ENCODE results near the gene EOLA1.
"Not testable (repeated sequence)": the region's sequence is repeated elsewhere in the genome, so short reads cannot be mapped to it uniquely, and the experiment has no call there.

Gene EOLA1

DNA sequence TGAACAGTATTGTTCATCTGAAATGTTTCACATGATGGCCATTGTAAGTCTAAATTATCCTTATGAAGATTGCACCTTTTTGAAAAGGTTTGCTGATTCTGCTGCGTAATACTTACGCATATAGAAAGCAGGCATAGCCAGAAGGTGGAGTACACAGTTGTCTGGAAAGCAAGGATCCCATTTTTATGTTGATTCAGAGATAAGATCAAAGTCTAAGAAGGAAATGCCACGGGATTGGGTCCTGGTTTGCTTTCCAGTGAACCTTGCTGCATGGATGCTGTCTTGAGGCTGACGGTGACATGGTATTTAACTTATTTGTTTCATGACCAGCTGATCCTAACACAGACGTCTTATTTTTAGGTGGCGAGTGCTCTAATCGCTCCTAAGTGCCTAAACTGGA is 31.0 kb downstream of the EOLA1 start:
- Histone ChIP-seq H3K36me3 (ENCODE audit: control insufficient read depth in 2 of 2, insufficient read depth in 1 of 2, low read length in 2 of 2) (no peaks in the 10 kb centered on the region), H3K4me1 (ENCODE audit: control insufficient read depth, insufficient read depth, low read length) (peaks cover 16% of the 10 kb centered on the region), H3K27ac (ENCODE audit: extremely low read depth, low read depth, low read length) (no peak overlapping the region), H3K4me3 (ENCODE audit: low read depth, low read length) (no peak overlapping the region), H3K9me3 (ENCODE audit: control insufficient read depth, insufficient read depth, low read depth, low read length) (no peaks in the 10 kb centered on the region)
- ChIA-PET CTCF (interaction anchor here (0.6 kb wide), 2 partner anchors 276 to 551 kb away, joined by 3 to 6 read pairs; no protein-coding TSS in a partner anchor), POLR2A (no interaction called here)
- TF ChIP-seq, protein P1, sequence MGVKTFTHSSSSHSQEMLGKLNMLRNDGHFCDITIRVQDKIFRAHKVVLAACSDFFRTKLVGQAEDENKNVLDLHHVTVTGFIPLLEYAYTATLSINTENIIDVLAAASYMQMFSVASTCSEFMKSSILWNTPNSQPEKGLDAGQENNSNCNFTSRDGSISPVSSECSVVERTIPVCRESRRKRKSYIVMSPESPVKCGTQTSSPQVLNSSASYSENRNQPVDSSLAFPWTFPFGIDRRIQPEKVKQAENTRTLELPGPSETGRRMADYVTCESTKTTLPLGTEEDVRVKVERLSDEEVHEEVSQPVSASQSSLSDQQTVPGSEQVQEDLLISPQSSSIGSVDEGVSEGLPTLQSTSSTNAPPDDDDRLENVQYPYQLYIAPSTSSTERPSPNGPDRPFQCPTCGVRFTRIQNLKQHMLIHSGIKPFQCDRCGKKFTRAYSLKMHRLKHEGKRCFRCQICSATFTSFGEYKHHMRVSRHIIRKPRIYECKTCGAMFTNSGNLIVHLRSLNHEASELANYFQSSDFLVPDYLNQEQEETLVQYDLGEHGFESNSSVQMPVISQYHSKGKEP (tag by site-specific recombination; IDR thresholded peaks at IDR 0.05) = no peak
- TF ChIP-seq ZNF138 (tag by site-specific recombination; IDR thresholded peaks at IDR 0.05; ENCODE audit: borderline replicate concordance) (no peak), ZNF266 (tag by site-specific recombination; IDR thresholded peaks at IDR 0.05; ENCODE audit: low read depth) (no peak), ZFP3 (tag by site-specific recombination; IDR thresholded peaks at IDR 0.05; ENCODE audit: low read depth) (no peak), SP3 (tag by site-specific recombination; IDR thresholded peaks at IDR 0.05) (no peak), ZNF394 (tag by site-specific recombination; IDR thresholded peaks at IDR 0.05; ENCODE audit: borderline replicate concordance) (no peak), ZNF585B (tag by site-specific recombination; IDR thresholded peaks at IDR 0.05) (no peak), HOXC10 (CRISPR knock-in tag; IDR thresholded peaks at IDR 0.05) (no peak), ZNF596 (tag by site-specific recombination; IDR thresholded peaks at IDR 0.05) (no peak), ZNF24 (tag by site-specific recombination; IDR thresholded peaks at IDR 0.05) (no peak)
- TF ChIP-seq, protein P2, sequence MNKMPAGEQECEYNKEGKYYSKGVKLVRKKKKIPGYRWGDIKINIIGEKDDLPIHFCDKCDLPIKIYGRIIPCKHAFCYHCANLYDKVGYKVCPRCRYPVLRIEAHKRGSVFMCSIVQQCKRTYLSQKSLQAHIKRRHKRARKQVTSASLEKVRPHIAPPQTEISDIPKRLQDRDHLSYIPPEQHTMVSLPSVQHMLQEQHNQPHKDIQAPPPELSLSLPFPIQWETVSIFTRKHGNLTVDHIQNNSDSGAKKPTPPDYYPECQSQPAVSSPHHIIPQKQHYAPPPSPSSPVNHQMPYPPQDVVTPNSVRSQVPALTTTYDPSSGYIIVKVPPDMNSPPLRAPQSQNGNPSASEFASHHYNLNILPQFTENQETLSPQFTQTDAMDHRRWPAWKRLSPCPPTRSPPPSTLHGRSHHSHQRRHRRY (tag by site-specific recombination; IDR thresholded peaks at IDR 0.05) = no peak
- TF ChIP-seq, protein P3, sequence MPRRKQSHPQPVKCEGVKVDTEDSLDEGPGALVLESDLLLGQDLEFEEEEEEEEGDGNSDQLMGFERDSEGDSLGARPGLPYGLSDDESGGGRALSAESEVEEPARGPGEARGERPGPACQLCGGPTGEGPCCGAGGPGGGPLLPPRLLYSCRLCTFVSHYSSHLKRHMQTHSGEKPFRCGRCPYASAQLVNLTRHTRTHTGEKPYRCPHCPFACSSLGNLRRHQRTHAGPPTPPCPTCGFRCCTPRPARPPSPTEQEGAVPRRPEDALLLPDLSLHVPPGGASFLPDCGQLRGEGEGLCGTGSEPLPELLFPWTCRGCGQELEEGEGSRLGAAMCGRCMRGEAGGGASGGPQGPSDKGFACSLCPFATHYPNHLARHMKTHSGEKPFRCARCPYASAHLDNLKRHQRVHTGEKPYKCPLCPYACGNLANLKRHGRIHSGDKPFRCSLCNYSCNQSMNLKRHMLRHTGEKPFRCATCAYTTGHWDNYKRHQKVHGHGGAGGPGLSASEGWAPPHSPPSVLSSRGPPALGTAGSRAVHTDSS (tag by site-specific recombination; IDR thresholded peaks at IDR 0.05) = no peak

DNA sequence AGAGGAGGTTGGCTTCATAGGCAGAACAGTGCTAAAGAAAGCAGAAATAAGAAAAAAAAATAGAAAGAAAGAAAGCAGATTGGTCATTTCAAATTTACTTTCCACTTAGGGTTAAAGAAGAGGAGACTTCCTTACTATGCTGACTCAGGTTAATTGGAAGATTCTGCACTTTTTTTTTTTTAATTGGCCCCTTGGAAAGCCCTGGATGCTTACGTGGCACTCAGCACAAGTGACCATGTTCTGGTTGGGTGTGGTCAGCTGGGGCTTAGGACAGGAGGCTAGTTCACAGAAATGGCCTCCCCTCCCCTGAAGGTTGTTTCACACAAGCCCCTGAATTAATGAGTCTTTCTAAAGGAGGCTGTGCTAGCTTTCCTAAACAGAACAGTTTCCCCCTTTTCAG is 31.9 kb downstream of the EOLA1 start:
- Histone ChIP-seq H3K4me3 (ENCODE audit: low read depth, low read length) (no peak overlapping the region), H3K9me3 (ENCODE audit: control insufficient read depth, insufficient read depth, low read depth, low read length) (no peaks in the 10 kb centered on the region), H3K4me1 (ENCODE audit: control insufficient read depth, insufficient read depth, low read length) (peaks cover 16% of the 10 kb centered on the region), H3K27ac (ENCODE audit: extremely low read depth, low read depth, low read length) (no peak overlapping the region), H3K36me3 (ENCODE audit: control insufficient read depth in 2 of 2, insufficient read depth in 1 of 2, low read length in 2 of 2) (no peaks in the 10 kb centered on the region)
- ChIA-PET POLR2A (interaction anchor here (0.6 kb wide), 1 partner anchor 32 kb away, joined by 3 read pairs; the partner anchor contains the start of gene EOLA1), CTCF (interaction anchor here (0.7 kb wide), 1 partner anchor 60 kb away, joined by 3 read pairs; no protein-coding TSS in a partner anchor)
- TF ChIP-seq ZNF248 (tag by site-specific recombination; IDR thresholded peaks at IDR 0.05) (no peak), ZFP37 (tag by site-specific recombination; IDR thresholded peaks at IDR 0.05) (no peak), HOXC10 (CRISPR knock-in tag; IDR thresholded peaks at IDR 0.05) (no peak), ZNF23 (tag by site-specific recombination; IDR thresholded peaks at IDR 0.05; ENCODE audit: borderline replicate concordance) (no peak), ZNF600 (tag by site-specific recombination; IDR thresholded peaks at IDR 0.05) (no peak), ZNF701 (tag by site-specific recombination; IDR thresholded peaks at IDR 0.05) (no peak)
- TF ChIP-seq, protein P4, sequence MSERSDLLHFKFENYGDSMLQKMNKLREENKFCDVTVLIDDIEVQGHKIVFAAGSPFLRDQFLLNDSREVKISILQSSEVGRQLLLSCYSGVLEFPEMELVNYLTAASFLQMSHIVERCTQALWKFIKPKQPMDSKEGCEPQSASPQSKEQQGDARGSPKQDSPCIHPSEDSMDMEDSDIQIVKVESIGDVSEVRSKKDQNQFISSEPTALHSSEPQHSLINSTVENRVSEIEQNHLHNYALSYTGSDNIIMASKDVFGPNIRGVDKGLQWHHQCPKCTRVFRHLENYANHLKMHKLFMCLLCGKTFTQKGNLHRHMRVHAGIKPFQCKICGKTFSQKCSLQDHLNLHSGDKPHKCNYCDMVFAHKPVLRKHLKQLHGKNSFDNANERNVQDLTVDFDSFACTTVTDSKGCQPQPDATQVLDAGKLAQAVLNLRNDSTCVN (tag by site-specific recombination; optimal IDR thresholded peaks at IDR 0.05) = no peak

DNA sequence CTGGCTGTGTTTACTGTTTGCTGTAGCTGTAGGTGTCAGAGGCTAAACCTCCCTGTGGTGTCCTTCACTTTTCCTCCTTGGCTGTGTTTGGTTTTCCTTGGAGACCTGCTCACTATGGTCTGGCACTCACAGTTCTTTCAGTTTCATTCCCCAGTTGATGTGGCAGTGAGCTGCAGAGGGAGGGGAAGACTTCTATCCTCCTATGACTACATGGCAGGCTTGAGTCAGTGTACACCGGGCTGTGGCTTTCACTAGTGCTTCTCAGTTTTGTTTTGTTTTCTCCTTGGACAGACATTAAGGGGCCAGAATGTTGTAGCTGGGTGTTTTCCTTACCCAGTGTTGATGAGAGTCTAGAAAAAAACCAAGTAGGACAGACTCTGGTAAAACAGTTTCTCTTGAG is 32.6 kb downstream of the EOLA1 start:
- CTCF ChIA-PET; H3K4me3 ChIP-seq (ENCODE audit: low read depth, low read length); H3K27ac ChIP-seq (ENCODE audit: extremely low read depth, low read depth, low read length); H3K36me3 ChIP-seq (ENCODE audit: control insufficient read depth in 2 of 2, insufficient read depth in 1 of 2, low read length in 2 of 2); H3K9me3 ChIP-seq (ENCODE audit: control insufficient read depth, insufficient read depth, low read depth, low read length): not testable (repeated sequence)
- peaks cover 16% of the 10 kb centered on the region for H3K4me1 ChIP-seq (ENCODE audit: control insufficient read depth, insufficient read depth, low read length)
- POLR2A ChIA-PET = interaction anchor here (0.6 kb wide), 1 partner anchor 33 kb away, joined by 3 read pairs; the partner anchor contains the start of gene EOLA1

DNA sequence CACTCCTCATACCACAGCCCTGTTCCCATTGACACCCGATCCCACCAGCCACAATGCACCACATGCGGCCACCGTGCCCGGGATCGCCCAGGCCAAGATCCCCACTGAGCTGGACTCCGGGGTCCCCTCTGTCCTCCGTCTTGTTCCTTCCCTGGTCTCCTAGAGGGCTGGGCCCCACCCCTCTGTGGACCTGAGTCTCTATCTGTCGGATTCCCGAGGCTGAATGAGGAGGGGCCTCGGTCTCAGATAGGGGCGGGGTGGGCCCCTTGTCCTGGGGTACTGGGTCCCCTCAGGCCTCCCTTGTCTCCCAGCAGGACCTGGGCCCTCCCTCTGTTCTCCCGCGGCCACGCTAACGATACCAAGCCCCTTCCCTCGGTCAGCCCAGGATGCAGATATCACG is 44.8 kb downstream of the EOLA1 start:
- H3K9me3 ChIP-seq (ENCODE audit: control insufficient read depth, insufficient read depth, low read depth, low read length); H3K4me1 ChIP-seq (ENCODE audit: control insufficient read depth, insufficient read depth, low read length); POLR2A ChIA-PET; H3K27ac ChIP-seq (ENCODE audit: extremely low read depth, low read depth, low read length); H3K36me3 ChIP-seq (ENCODE audit: control insufficient read depth in 2 of 2, insufficient read depth in 1 of 2, low read length in 2 of 2); H3K4me3 ChIP-seq (ENCODE audit: low read depth, low read length); CTCF ChIA-PET: not testable (repeated sequence)

DNA sequence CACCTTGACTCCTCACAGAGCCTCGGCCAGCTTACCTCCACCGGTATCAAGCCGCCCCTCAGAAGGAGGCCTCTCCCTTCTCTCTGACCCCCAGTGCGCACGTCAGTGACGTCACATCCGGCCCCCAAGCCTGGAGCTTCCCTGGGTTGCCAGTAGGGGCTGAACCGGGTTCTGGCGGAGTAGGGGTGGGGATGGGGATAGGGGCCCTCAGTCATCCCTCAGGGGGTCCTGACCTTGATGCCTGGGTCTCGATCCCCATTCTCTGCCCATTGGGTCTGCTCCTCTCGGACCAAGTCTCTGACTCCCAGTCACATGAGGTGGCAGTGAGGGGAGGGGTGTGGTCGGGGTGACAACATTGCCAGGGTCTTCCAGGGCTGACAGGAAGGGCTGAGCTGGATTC is 46.5 kb downstream of the EOLA1 start, which contains the start of gene MAGEA9B:
Gene MAGEA9B, minus strand, starts transcription at position 101 of the 400 bp plus-strand sequence. CDS start 4,280 bp downstream, outside the sequence.
- H3K27ac ChIP-seq (ENCODE audit: extremely low read depth, low read depth, low read length); CTCF ChIA-PET; POLR2A ChIA-PET; H3K4me1 ChIP-seq (ENCODE audit: control insufficient read depth, insufficient read depth, low read length); H3K36me3 ChIP-seq (ENCODE audit: control insufficient read depth in 2 of 2, insufficient read depth in 1 of 2, low read length in 2 of 2); H3K9me3 ChIP-seq (ENCODE audit: control insufficient read depth, insufficient read depth, low read depth, low read length); H3K4me3 ChIP-seq (ENCODE audit: low read depth, low read length): not testable (repeated sequence)

Data from HEK293 (cell line).